ENCODE results near the gene BNC2.

BNC2 gene

GRCh38 chr9:16552252-16552651 is 318.2 kb downstream of the BNC2 start:
- Histone ChIP-seq H4K91ac (ENCODE audit: low read depth, low read length, poor library complexity) (no peak overlapping the region), H3K36me3 (replicated peaks in 1 of 2; ENCODE audit: control insufficient read depth in 2 of 2, insufficient read depth in 2 of 2, low read length in 2 of 2) (no peaks in the 10 kb centered on the region), H2BK15ac (ENCODE audit: low read length) (no peak overlapping the region), H3K23ac (ENCODE audit: low read depth, low read length, poor library complexity) (no peak overlapping the region), H3K9me3 (replicated peaks in 1 of 2; ENCODE audit: control insufficient read depth in 2 of 2, insufficient read depth in 1 of 2, low read depth in 1 of 2, low read length in 2 of 2) (no peaks in the 10 kb centered on the region), H3K4me3 (ENCODE audit: low read length in 2 of 2) (no peak overlapping the region), H2BK5ac (ENCODE audit: low read length) (no peak overlapping the region), H3K14ac (ENCODE audit: low read length) (no peak overlapping the region), H2AK5ac (ENCODE audit: low read depth, low read length) (peak overlapping the region; percentile 38), H3K79me1 (ENCODE audit: low read depth, low read length) (no peaks in the 10 kb centered on the region), H3K4me1 (ENCODE audit: control insufficient read depth in 2 of 2, insufficient read depth in 1 of 2, low read depth in 1 of 2, low read length in 2 of 2) (peaks cover 0 to 6% of the 10 kb centered on the region in 2 donors), H3K27ac (replicated peaks; ENCODE audit: low read length) (no peak overlapping the region), H3K27me3 (ENCODE audit: control insufficient read depth in 3 of 3, insufficient read depth in 3 of 3, low read depth in 1 of 3, low read length in 3 of 3) (no peaks in the 10 kb centered on the region), H3K4ac (ENCODE audit: low read length) (no peak overlapping the region), H3K4me2 (ENCODE audit: insufficient read depth, low read length, poor library complexity, severe bottlenecking) (no peak overlapping the region), H2AFZ (ENCODE audit: low read length) (peak overlapping the region; percentile 29), H3K18ac (ENCODE audit: low read length) (peak overlapping the region; percentile 20), H4K8ac (ENCODE audit: low read depth, low read length) (no peak overlapping the region), H3K9ac (ENCODE audit: low read depth, low read length, poor library complexity) (peak overlapping the region; percentile 7), H2BK120ac (ENCODE audit: low read depth, low read length) (no peak overlapping the region), H2BK12ac (ENCODE audit: low read length) (no peak overlapping the region)
- no CpG with 5 or more reads among the region's 15 CpGs for WGBS, 2 donors (ENCODE audit: extremely low coverage in 2 of 2, insufficient read length in 2 of 2, insufficient replicate concordance in 1 of 2)
- no peak for DNase-seq (ENCODE audit: low spot score)

DNA sequence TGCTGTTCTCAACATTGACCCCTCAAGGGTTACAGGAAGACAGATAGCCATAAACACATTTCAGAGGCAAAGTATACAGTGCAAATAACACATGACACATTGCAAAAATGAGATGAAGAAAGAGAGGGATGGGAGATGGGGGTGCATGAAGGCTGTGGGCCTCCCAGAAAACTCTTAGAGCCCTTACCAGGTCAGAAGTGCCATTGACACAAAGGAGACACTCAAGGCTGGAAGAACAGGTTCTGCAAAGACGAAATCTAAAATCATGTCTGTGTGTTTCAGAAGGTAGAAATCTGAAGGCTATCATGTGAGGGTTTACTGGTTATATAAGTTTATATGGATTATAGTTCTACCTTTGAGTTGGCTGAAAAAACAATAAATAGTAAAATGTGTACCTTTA is 318.8 kb downstream of the BNC2 start:
- Histone ChIP-seq H2BK5ac (ENCODE audit: low read length) (no peak overlapping the region), H3K9ac (ENCODE audit: low read depth, low read length, poor library complexity) (no peak overlapping the region), H2AFZ (ENCODE audit: low read length) (no peak overlapping the region), H3K18ac (ENCODE audit: low read length) (no peak overlapping the region), H3K23ac (ENCODE audit: low read depth, low read length, poor library complexity) (no peak overlapping the region), H4K91ac (ENCODE audit: low read depth, low read length, poor library complexity) (no peak overlapping the region), H3K27me3 (ENCODE audit: control insufficient read depth in 3 of 3, insufficient read depth in 3 of 3, low read depth in 1 of 3, low read length in 3 of 3) (no peaks in the 10 kb centered on the region), H2AK5ac (ENCODE audit: low read depth, low read length) (no peak overlapping the region), H3K4ac (ENCODE audit: low read length) (no peak overlapping the region), H3K27ac (replicated peaks; ENCODE audit: low read length) (no peak overlapping the region), H3K9me3 (replicated peaks in 1 of 2; ENCODE audit: control insufficient read depth in 2 of 2, insufficient read depth in 1 of 2, low read depth in 1 of 2, low read length in 2 of 2) (no peaks in the 10 kb centered on the region), H4K8ac (ENCODE audit: low read depth, low read length) (no peak overlapping the region), H2BK120ac (ENCODE audit: low read depth, low read length) (no peak overlapping the region), H3K4me1 (ENCODE audit: control insufficient read depth in 2 of 2, insufficient read depth in 1 of 2, low read depth in 1 of 2, low read length in 2 of 2) (peaks cover 0 to 6% of the 10 kb centered on the region in 2 donors), H3K4me3 (ENCODE audit: low read length in 2 of 2) (no peak overlapping the region), H2BK12ac (ENCODE audit: low read length) (no peak overlapping the region), H3K36me3 (replicated peaks in 1 of 2; ENCODE audit: control insufficient read depth in 2 of 2, insufficient read depth in 2 of 2, low read length in 2 of 2) (no peaks in the 10 kb centered on the region), H2BK15ac (ENCODE audit: low read length) (no peak overlapping the region), H3K14ac (ENCODE audit: low read length) (no peak overlapping the region), H3K4me2 (ENCODE audit: insufficient read depth, low read length, poor library complexity, severe bottlenecking) (no peak overlapping the region), H3K79me1 (ENCODE audit: low read depth, low read length) (no peaks in the 10 kb centered on the region)
- WGBS, 2 donors (ENCODE audit: extremely low coverage in 2 of 2, insufficient read length in 2 of 2, insufficient replicate concordance in 1 of 2) = no CpG with 5 or more reads among the region's 1 CpG
- no peak for DNase-seq (ENCODE audit: low spot score)

GRCh38 chr9:16545639-16546038 is 324.8 kb downstream of the BNC2 start:
- no peak overlapping the region for H2BK12ac ChIP-seq (ENCODE audit: low read length)

GRCh38 chr9:16544842-16545241 is 325.6 kb downstream of the BNC2 start:
- no peak overlapping the region for H2BK12ac ChIP-seq (ENCODE audit: low read length)
- no CpG with 5 or more reads among the region's 1 CpG for WGBS, 2 donors (ENCODE audit: extremely low coverage in 2 of 2, insufficient read length in 2 of 2, insufficient replicate concordance in 1 of 2)
- DNase-seq (ENCODE audit: low spot score) = no peak
- no peaks in the 10 kb centered on the region for H3K36me3 ChIP-seq (replicated peaks in 1 of 2; ENCODE audit: control insufficient read depth in 2 of 2, insufficient read depth in 2 of 2, low read length in 2 of 2)
- no peak overlapping the region for H3K27ac ChIP-seq (replicated peaks; ENCODE audit: low read length)
- no peak overlapping the region for H2BK120ac ChIP-seq (ENCODE audit: low read depth, low read length)
- no peak overlapping the region for H2AFZ ChIP-seq (ENCODE audit: low read length)
- no peaks in the 10 kb centered on the region for H3K79me1 ChIP-seq (ENCODE audit: low read depth, low read length)
- H3K9me3 ChIP-seq (replicated peaks in 1 of 2; ENCODE audit: control insufficient read depth in 2 of 2, insufficient read depth in 1 of 2, low read depth in 1 of 2, low read length in 2 of 2) = no peaks in the 10 kb centered on the region
- no peaks in the 10 kb centered on the region for H3K27me3 ChIP-seq (ENCODE audit: control insufficient read depth in 3 of 3, insufficient read depth in 3 of 3, low read depth in 1 of 3, low read length in 3 of 3)
- H3K18ac ChIP-seq (ENCODE audit: low read length) = no peak overlapping the region
- H2AK5ac ChIP-seq (ENCODE audit: low read depth, low read length) = no peak overlapping the region
- no peak overlapping the region for H3K4me3 ChIP-seq (ENCODE audit: low read length in 2 of 2)
- no peak overlapping the region for H2BK15ac ChIP-seq (ENCODE audit: low read length)
- H4K91ac ChIP-seq (ENCODE audit: low read depth, low read length, poor library complexity) = no peak overlapping the region
- no peak overlapping the region for H3K4ac ChIP-seq (ENCODE audit: low read length)
- H3K4me1 ChIP-seq (ENCODE audit: control insufficient read depth in 2 of 2, insufficient read depth in 1 of 2, low read depth in 1 of 2, low read length in 2 of 2) = peaks cover 5 to 8% of the 10 kb centered on the region in 2 donors
- no peak overlapping the region for H4K8ac ChIP-seq (ENCODE audit: low read depth, low read length)
- H2BK5ac ChIP-seq (ENCODE audit: low read length) = no peak overlapping the region
- no peak overlapping the region for H3K14ac ChIP-seq (ENCODE audit: low read length)
- H3K4me2 ChIP-seq (ENCODE audit: insufficient read depth, low read length, poor library complexity, severe bottlenecking) = no peak overlapping the region
- no peak overlapping the region for H3K9ac ChIP-seq (ENCODE audit: low read depth, low read length, poor library complexity)
- H3K23ac ChIP-seq (ENCODE audit: low read depth, low read length, poor library complexity) = no peak overlapping the region

More at GRCh38 chr9:16545639-16546038, 324.8 kb downstream of the BNC2 start:
- Histone ChIP-seq H3K18ac (ENCODE audit: low read length) (no peak overlapping the region), H3K4ac (ENCODE audit: low read length) (no peak overlapping the region), H3K4me3 (ENCODE audit: low read length in 2 of 2) (no peak overlapping the region), H3K36me3 (replicated peaks in 1 of 2; ENCODE audit: control insufficient read depth in 2 of 2, insufficient read depth in 2 of 2, low read length in 2 of 2) (no peaks in the 10 kb centered on the region), H3K4me2 (ENCODE audit: insufficient read depth, low read length, poor library complexity, severe bottlenecking) (no peak overlapping the region), H2BK15ac (ENCODE audit: low read length) (no peak overlapping the region), H3K9me3 (replicated peaks in 1 of 2; ENCODE audit: control insufficient read depth in 2 of 2, insufficient read depth in 1 of 2, low read depth in 1 of 2, low read length in 2 of 2) (no peaks in the 10 kb centered on the region), H2BK120ac (ENCODE audit: low read depth, low read length) (no peak overlapping the region), H4K8ac (ENCODE audit: low read depth, low read length) (no peak overlapping the region), H3K4me1 (ENCODE audit: control insufficient read depth in 2 of 2, insufficient read depth in 1 of 2, low read depth in 1 of 2, low read length in 2 of 2) (peaks cover 4 to 8% of the 10 kb centered on the region in 2 donors), H3K9ac (ENCODE audit: low read depth, low read length, poor library complexity) (no peak overlapping the region), H2AFZ (ENCODE audit: low read length) (no peak overlapping the region), H3K23ac (ENCODE audit: low read depth, low read length, poor library complexity) (no peak overlapping the region), H3K27me3 (ENCODE audit: control insufficient read depth in 3 of 3, insufficient read depth in 3 of 3, low read depth in 1 of 3, low read length in 3 of 3) (no peaks in the 10 kb centered on the region), H4K91ac (ENCODE audit: low read depth, low read length, poor library complexity) (no peak overlapping the region), H3K79me1 (ENCODE audit: low read depth, low read length) (no peaks in the 10 kb centered on the region), H2BK5ac (ENCODE audit: low read length) (no peak overlapping the region), H2AK5ac (ENCODE audit: low read depth, low read length) (no peak overlapping the region), H3K14ac (ENCODE audit: low read length) (no peak overlapping the region), H3K27ac (replicated peaks; ENCODE audit: low read length) (no peak overlapping the region)
- no CpG with 5 or more reads among the region's 3 CpGs for WGBS, 2 donors (ENCODE audit: extremely low coverage in 2 of 2, insufficient read length in 2 of 2, insufficient replicate concordance in 1 of 2)
- no peak for DNase-seq (ENCODE audit: low spot score)
